Neutrophil (primary cell): ENCODE measurements around the gene STS.

Source experiments
- H3K27ac ChIP-seq: fragments of 200-600 bp; sonication (generic); 2 replicates; pipeline ENCODE4 v1.5.1; 2016; ENCODE audit warnings: mild to moderate bottlenecking, moderate library complexity
- H3K27me3 ChIP-seq: fragments of 200-600 bp; sonication (generic); 2 replicates; pipeline ENCODE4 v1.6.0; 2016; ENCODE audit warnings: mild to moderate bottlenecking
- H3K36me3 ChIP-seq: fragments of 200-600 bp; sonication (generic); 2 replicates; pipeline ENCODE4 v1.5.1; 2017
- H3K4me1 ChIP-seq, 2 experiments: fragments of 200-600 bp in 1 of 2; sonication (generic) in 1 of 2; 1 replicate in 1 of 2; 2 replicates in 1 of 2; pipeline versions ENCODE4 v1.5.1 to v1.6.1; 2013 to 2016; ENCODE audit warnings: low read depth in 1 of 2, low read length in 1 of 2, mild to moderate bottlenecking in 1 of 2, moderate library complexity in 1 of 2; ENCODE audit not compliant: control insufficient read depth in 1 of 2, insufficient read depth in 1 of 2
- H3K4me3 ChIP-seq, 2 experiments: fragments of 200-600 bp in 1 of 2; sonication (generic) in 1 of 2; 1 replicate in 1 of 2; 2 replicates in 1 of 2; pipeline ENCODE4 v1.5.1; 2013 to 2016; ENCODE audit warnings: low read depth in 1 of 2, low read length in 1 of 2, mild to moderate bottlenecking in 1 of 2, moderate library complexity in 1 of 2
- H3K9me3 ChIP-seq: fragments of 200-600 bp; sonication (generic); 2 replicates; pipeline ENCODE4 v1.5.1; 2016
- TF ChIP-seq, protein P1 (sequence below): fragments of 200-600 bp; sonication (generic); IDR thresholded peaks from 2 replicates; pipeline ENCODE4 v1.5.1; 2016; ENCODE audit warnings: antibody characterized with exemption

Gene STS

GRCh38 chrX:7139202-7140081 is 8.1 kb upstream of the STS start:
- no peaks in the 10 kb centered on the region for H3K27me3 ChIP-seq
- TF ChIP-seq, protein P1, sequence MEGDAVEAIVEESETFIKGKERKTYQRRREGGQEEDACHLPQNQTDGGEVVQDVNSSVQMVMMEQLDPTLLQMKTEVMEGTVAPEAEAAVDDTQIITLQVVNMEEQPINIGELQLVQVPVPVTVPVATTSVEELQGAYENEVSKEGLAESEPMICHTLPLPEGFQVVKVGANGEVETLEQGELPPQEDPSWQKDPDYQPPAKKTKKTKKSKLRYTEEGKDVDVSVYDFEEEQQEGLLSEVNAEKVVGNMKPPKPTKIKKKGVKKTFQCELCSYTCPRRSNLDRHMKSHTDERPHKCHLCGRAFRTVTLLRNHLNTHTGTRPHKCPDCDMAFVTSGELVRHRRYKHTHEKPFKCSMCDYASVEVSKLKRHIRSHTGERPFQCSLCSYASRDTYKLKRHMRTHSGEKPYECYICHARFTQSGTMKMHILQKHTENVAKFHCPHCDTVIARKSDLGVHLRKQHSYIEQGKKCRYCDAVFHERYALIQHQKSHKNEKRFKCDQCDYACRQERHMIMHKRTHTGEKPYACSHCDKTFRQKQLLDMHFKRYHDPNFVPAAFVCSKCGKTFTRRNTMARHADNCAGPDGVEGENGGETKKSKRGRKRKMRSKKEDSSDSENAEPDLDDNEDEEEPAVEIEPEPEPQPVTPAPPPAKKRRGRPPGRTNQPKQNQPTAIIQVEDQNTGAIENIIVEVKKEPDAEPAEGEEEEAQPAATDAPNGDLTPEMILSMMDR = no peak
- H3K4me3 ChIP-seq = no peak overlapping the region
- H3K4me1 ChIP-seq = no peaks in the 10 kb centered on the region
- H3K9me3 ChIP-seq = no peaks in the 10 kb centered on the region
- no peak overlapping the region for H3K27ac ChIP-seq
- H3K36me3 ChIP-seq = no peaks in the 10 kb centered on the region

- no peaks in the 10 kb centered on the region for H3K9me3 ChIP-seq
- no peak overlapping the region for H3K4me3 ChIP-seq
- TF ChIP-seq, protein P1 = no peak
- no peak overlapping the region for H3K27ac ChIP-seq
- H3K4me1 ChIP-seq = peaks cover 0 to 4% of the 10 kb centered on the region in 2 experiments
- H3K36me3 ChIP-seq = no peaks in the 10 kb centered on the region
- no peaks in the 10 kb centered on the region for H3K27me3 ChIP-seq
Measured at GRCh38 chrX:7143076-7143475, 4.4 kb upstream of the STS start.

DNA sequence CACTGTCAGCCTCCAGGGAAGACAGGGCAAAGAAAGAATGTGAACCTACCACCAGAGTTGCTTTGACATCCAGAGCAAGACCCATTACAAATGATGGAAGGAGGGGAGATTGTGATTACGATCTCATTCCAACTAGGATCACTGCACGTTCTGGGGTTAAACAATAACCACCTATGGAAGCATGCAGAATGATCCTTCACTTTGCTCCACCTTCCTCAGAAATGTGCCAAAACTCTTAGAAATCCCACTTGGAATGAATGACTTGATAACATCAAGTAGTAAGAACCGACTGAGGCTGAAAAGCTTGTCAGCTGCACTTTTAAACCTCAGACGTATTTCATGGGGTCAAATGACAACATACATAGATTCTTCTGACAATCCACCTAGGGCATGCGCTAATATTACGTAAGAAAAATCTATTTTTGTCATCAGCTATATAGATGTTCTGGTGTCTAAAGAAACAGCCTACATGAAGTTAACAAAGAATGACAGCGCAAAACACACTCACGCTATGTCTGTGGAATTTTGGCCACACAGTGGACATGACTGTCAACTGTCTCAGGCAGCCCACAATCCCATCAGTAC is 3.5 kb upstream of the STS start:
- Histone ChIP-seq H3K9me3 (no peaks in the 10 kb centered on the region), H3K4me1 (peaks cover 0 to 10% of the 10 kb centered on the region in 2 experiments), H3K27ac (no peak overlapping the region), H3K4me3 (no peak overlapping the region), H3K27me3 (no peaks in the 10 kb centered on the region), H3K36me3 (no peaks in the 10 kb centered on the region)
- TF ChIP-seq, protein P1 = no peak

DNA sequence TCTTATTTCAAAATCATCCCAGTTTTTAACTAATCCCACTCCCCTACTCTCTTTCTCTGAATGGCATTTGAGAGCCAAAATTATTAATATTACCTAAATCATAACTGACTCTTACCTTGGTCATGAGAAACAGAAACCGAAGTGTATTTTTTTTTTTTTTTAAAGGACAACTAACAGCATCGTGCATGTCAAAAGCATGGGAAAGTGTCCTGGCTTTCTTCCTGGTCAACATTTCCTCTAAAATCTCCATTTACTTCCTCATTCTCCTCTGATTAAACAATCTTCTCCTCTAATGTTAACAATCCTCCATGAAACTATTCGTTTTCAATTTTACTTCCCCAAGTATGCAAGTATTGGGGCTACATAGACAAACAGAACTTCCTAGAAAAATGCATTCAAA is 2.1 kb upstream of the STS start:
- no peaks in the 10 kb centered on the region for H3K36me3 ChIP-seq
- no peak overlapping the region for H3K27ac ChIP-seq
- no peaks in the 10 kb centered on the region for H3K9me3 ChIP-seq
- peaks cover 0 to 10% of the 10 kb centered on the region in 2 experiments for H3K4me1 ChIP-seq
- H3K4me3 ChIP-seq = no peak overlapping the region
- H3K27me3 ChIP-seq = no peaks in the 10 kb centered on the region
- TF ChIP-seq, protein P1 = no peak

DNA sequence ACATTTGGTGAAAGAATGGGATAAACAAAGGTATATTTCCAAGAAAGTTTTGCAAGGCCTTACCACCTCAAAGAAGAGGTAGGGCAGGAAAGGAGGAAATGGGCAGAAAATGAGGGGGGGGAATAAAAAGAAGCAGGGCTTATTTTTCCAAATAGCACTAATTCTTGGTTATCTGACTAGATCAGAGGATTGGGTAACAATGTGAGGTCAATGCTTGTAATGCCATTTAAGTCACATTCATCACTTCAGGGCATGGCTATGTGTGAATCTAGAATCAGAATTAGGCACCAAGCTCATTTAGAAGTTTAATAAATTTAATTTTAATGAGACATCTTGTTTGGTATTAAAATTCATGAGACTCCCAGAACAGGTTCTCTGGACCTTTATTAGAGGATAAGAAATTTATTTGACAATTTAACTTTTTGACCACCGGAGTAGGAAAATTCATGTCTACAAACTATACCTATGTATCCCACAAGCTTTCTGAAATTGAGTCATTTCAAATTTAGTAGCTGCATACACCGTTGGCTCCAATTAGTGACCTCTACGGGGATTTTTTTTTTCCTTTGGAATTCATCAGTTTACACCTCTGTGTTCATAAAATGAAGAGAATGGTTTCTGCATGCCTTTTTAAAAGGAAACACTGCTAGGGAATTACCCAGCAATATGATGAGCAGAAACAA is 1.4 kb upstream of the STS start:
- Histone ChIP-seq H3K36me3 (no peaks in the 10 kb centered on the region), H3K4me1 (peaks cover 0 to 10% of the 10 kb centered on the region in 2 experiments), H3K9me3 (no peaks in the 10 kb centered on the region), H3K27me3 (no peaks in the 10 kb centered on the region), H3K4me3 (no peak overlapping the region), H3K27ac (no peak overlapping the region)
- TF ChIP-seq, protein P1 = no peak
